IMR-90 (cell line): ENCODE data around the gene PRR36.

Experiments used
- BHLHE40 ChIP-seq: fragments of 150-350 bp; IDR thresholded peaks from 2 replicates; pipeline ENCODE4 v1.6.1; 2016; ENCODE audit warnings: mild to moderate bottlenecking, low read depth, low read length
- CEBPB ChIP-seq: IDR thresholded peaks from 2 replicates; pipeline ENCODE4 v1.6.1; 2012; ENCODE audit warnings: low read depth, low read length, improper control_type of control experiment
- CHD1 ChIP-seq: IDR thresholded peaks from 2 replicates; pipeline ENCODE4 v1.6.1; 2012; ENCODE audit warnings: low read depth, low read length, improper control_type of control experiment
- FOS ChIP-seq: fragments of 150-350 bp; IDR thresholded peaks from 2 replicates; pipeline ENCODE4 v1.6.1; 2016; ENCODE audit warnings: low read depth, low read length
- MXI1 ChIP-seq: IDR thresholded peaks from 2 replicates; pipeline ENCODE4 v1.6.1; 2012; ENCODE audit warnings: low read depth, mild to moderate bottlenecking, low read length, moderate library complexity, borderline replicate concordance
- NFE2L2 ChIP-seq: fragments of 150-350 bp; IDR thresholded peaks from 2 replicates; pipeline ENCODE4 v1.6.1; 2016; ENCODE audit warnings: low read depth, mild to moderate bottlenecking, low read length
- POLR2A ChIP-seq: IDR thresholded peaks from 2 replicates; pipeline ENCODE4 v1.6.1; 2012; ENCODE audit warnings: mild to moderate bottlenecking, low read depth, low read length
- RAD21 ChIP-seq: IDR thresholded peaks from 2 replicates; pipeline ENCODE4 v1.6.1; 2012; ENCODE audit warnings: low read length, improper control_type of control experiment
- SMC3 ChIP-seq: fragments of 150-350 bp; IDR thresholded peaks from 2 replicates; pipeline ENCODE4 v1.6.1; 2016; ENCODE audit warnings: low read depth, mild to moderate bottlenecking, antibody characterized with exemption, low read length, moderate library complexity
- USF2 ChIP-seq: fragments of 150-350 bp; IDR thresholded peaks from 2 replicates; pipeline ENCODE4 v1.6.1; 2017; ENCODE audit warnings: mild to moderate bottlenecking, antibody characterized with exemption, low read length, low read depth
- TF ChIP-seq, protein P1 (sequence below): conservative IDR thresholded peaks from 2 replicates; pipeline ENCODE4 v1.5.1; 2012; ENCODE audit warnings: mild to moderate bottlenecking, low read depth, low read length, improper control_type of control experiment
- TF ChIP-seq, protein P2 (sequence below): fragments of 150-350 bp; IDR thresholded peaks from 2 replicates; pipeline ENCODE4 v1.6.1; 2016; ENCODE audit warnings: low read depth, mild to moderate bottlenecking, low read length, moderate library complexity, borderline replicate concordance

DNA sequence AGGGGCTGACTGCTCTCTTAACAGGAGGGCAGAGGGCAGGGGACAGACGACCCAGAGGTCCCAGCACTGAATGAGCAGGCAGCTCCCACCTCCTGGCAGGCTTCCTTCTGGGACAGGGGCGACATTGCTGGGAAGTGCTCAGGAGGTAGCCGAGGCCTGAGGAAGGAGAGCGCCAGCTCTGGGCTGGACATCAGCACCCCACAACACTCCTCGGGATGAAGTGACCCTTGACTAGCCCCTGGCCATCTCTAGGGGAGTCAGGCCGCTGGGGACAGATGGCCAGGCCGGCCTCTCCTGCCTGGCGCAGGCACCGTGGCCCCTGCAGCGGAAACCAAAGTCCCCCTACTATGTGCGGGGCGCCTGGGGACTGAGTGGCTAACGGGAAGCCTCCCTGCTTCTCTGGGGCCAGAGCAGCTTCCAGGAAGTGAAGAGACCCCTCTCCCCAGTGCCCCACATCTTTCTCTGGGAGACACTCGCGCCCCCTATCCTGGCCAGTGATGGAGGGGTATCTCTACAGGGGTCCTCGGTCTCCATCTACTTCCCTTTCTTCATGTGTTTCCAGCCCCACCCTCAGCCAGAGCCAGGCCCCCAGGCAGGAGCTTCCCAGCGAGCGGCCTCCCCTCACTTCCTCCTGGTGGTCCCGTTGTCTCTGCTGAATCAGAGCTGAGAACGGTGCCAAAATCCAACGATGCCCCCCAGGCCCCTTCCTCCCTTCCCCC, 10.1 kb downstream of the PRR36 start:
- TF ChIP-seq, protein P1, sequence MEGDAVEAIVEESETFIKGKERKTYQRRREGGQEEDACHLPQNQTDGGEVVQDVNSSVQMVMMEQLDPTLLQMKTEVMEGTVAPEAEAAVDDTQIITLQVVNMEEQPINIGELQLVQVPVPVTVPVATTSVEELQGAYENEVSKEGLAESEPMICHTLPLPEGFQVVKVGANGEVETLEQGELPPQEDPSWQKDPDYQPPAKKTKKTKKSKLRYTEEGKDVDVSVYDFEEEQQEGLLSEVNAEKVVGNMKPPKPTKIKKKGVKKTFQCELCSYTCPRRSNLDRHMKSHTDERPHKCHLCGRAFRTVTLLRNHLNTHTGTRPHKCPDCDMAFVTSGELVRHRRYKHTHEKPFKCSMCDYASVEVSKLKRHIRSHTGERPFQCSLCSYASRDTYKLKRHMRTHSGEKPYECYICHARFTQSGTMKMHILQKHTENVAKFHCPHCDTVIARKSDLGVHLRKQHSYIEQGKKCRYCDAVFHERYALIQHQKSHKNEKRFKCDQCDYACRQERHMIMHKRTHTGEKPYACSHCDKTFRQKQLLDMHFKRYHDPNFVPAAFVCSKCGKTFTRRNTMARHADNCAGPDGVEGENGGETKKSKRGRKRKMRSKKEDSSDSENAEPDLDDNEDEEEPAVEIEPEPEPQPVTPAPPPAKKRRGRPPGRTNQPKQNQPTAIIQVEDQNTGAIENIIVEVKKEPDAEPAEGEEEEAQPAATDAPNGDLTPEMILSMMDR, result no peak
- TF ChIP-seq BHLHE40 (no peak), MXI1 (no peak), USF2 (no peak), POLR2A (no peak), CEBPB (no peak), FOS (no peak), CHD1 (no peak), SMC3 (no peak), RAD21 (no peak), NFE2L2 (no peak)
- TF ChIP-seq, protein P2, sequence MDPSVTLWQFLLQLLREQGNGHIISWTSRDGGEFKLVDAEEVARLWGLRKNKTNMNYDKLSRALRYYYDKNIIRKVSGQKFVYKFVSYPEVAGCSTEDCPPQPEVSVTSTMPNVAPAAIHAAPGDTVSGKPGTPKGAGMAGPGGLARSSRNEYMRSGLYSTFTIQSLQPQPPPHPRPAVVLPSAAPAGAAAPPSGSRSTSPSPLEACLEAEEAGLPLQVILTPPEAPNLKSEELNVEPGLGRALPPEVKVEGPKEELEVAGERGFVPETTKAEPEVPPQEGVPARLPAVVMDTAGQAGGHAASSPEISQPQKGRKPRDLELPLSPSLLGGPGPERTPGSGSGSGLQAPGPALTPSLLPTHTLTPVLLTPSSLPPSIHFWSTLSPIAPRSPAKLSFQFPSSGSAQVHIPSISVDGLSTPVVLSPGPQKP, result no peak
